Measurements from ENCODE around the gene PRL. TPM values are rescaled to one million over a fixed set of nuclear protein-coding genes. Genes with fewer than 3 reads are reported as not detected.

Gene PRL
- not detected for total RNA-seq

- TF ChIP-seq POLR2A (IDR thresholded peaks at IDR 0.05) (no peak), CTCF (IDR thresholded peaks at IDR 0.05) (no peak)
- no peak within 1 kb of the TSS for H3K27ac ChIP-seq
- intact Hi-C loops (cut with DNase I) = no loop called here
- 82 to 83% methylated on average over 6 of the region's 6 CpGs for whole genome bisulfite sequencing, 2 donors
- ATAC-seq (no peak), DNase-seq (no peak)
- H3K27me3 ChIP-seq = no peaks in the 10 kb centered on the region
- no peak within 1 kb of the TSS for H3K4me3 ChIP-seq
- H3K9me3 ChIP-seq = no peaks in the 10 kb centered on the region
- no peaks in the 10 kb centered on the region for H3K4me1 ChIP-seq
- no peaks in the 10 kb centered on the region for H3K36me3 ChIP-seq (replicated peaks in 1 of 2; ENCODE audit: insufficient read depth in 1 of 2, low read depth in 2 of 2)
Observed at GRCh38 chr6:22296936-22297335, at the start of gene PRL. Gene PRL (minus strand): TSS chr6:22297036. CDS start chr6:22296982, 54 bp downstream.

GRCh38 chr6:22343864-22344263, 47.0 kb upstream of the PRL start:
- DNase-seq (no peak), ATAC-seq (no peak)
- 66 to 73% methylated on average over 2 of the region's 2 CpGs for WGBS, 2 donors
- H3K9me3 ChIP-seq = no peaks in the 10 kb centered on the region
- no peak overlapping the region for H3K4me3 ChIP-seq
- no peaks in the 10 kb centered on the region for H3K4me1 ChIP-seq
- intact Hi-C loops (cut with DNase I) = no loop called here
- no peak overlapping the region for H3K27ac ChIP-seq
- TF ChIP-seq CTCF (IDR thresholded peaks at IDR 0.05) (no peak), POLR2A (IDR thresholded peaks at IDR 0.05) (no peak)
- H3K27me3 ChIP-seq = no peaks in the 10 kb centered on the region
- no peaks in the 10 kb centered on the region for H3K36me3 ChIP-seq (replicated peaks in 1 of 2; ENCODE audit: insufficient read depth in 1 of 2, low read depth in 2 of 2)

- DNase-seq (no peak), ATAC-seq (no peak)
- TF ChIP-seq CTCF (IDR thresholded peaks at IDR 0.05) (no peak), POLR2A (IDR thresholded peaks at IDR 0.05) (no peak)
- Histone ChIP-seq H3K27me3 (no peaks in the 10 kb centered on the region), H3K27ac (no peak overlapping the region), H3K9me3 (no peaks in the 10 kb centered on the region), H3K4me1 (no peaks in the 10 kb centered on the region), H3K36me3 (replicated peaks in 1 of 2; ENCODE audit: insufficient read depth in 1 of 2, low read depth in 2 of 2) (no peaks in the 10 kb centered on the region), H3K4me3 (no peak overlapping the region)
- intact Hi-C loops (cut with DNase I) = no loop called here
- WGBS, 2 donors = 50 to 54% methylated on average over 2 of the region's 2 CpGs
Observed at GRCh38 chr6:22334778-22335177, 37.9 kb upstream of the PRL start.

GRCh38 chr6:22333802-22334201, 37.0 kb upstream of the PRL start:
- DNase-seq (no peak), ATAC-seq (no peak)

More at GRCh38 chr6:22333802-22334201, 37.0 kb upstream of the PRL start:
- TF ChIP-seq POLR2A (IDR thresholded peaks at IDR 0.05) = no peak
- TF ChIP-seq CTCF (IDR thresholded peaks at IDR 0.05) = no peak
- H3K9me3 ChIP-seq = no peaks in the 10 kb centered on the region
- H3K4me3 ChIP-seq = no peak overlapping the region
- no peaks in the 10 kb centered on the region for H3K4me1 ChIP-seq
- H3K36me3 ChIP-seq (replicated peaks in 1 of 2; ENCODE audit: insufficient read depth in 1 of 2, low read depth in 2 of 2) = no peaks in the 10 kb centered on the region
- intact Hi-C loops (cut with DNase I) = no loop called here
- no peaks in the 10 kb centered on the region for H3K27me3 ChIP-seq
- no peak overlapping the region for H3K27ac ChIP-seq

Measured in body of pancreas (tissue), 4 donors.